Measurements from ENCODE around the gene NLN.
"Not testable (repeated sequence)": the region's sequence is repeated elsewhere in the genome, so short reads cannot be mapped to it uniquely, and the experiment has no call there.

Gene NLN

GRCh38 chr5:65835191-65835590 is 113.2 kb downstream of the NLN start:
- no peak for DNase-seq

- no peak for DNase-seq
Observed at GRCh38 chr5:65837139-65837538, 115.1 kb downstream of the NLN start.

DNA sequence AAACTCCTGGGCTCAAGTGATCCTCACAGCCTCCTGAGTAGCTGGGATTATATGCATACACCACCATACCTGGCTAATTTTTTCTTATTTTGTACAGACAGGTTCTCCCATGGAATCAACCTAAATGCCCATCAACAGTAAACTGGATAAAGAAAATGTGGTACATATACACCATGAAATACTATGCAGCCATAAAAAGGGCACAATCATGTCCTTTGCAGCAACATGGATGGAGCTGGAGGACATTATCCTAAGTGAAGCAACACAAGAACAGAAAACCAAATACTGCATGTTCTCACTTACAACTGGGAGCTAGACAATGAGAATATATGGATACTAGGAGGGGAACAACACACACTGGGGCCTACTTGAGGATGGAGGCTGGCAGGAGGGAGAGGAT is 117.2 kb downstream of the NLN start:
- not testable (repeated sequence) for DNase-seq

GRCh38 chr5:65840071-65840470 is 118.1 kb downstream of the NLN start:
- DNase-seq = no peak

DNA sequence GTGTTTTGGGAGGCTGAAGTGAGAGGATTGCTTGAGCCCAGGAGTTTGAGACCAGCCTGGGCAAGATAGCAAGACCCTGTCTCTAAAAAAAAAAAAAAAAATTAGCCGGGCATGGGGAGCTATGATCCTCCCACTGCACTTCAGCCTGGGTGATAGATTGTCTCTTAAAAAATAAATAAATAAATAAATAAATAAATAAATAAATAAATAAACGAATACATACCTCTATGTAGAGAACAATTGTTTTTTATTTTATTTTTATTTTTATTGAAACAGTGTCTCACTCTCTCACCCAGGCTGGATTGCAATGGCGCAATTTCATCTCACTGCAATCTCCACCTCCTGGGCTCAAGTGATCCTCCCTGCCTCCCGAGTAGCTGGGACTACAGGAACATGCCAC is 122.8 kb downstream of the NLN start:
- DNase-seq = not testable (repeated sequence)

DNA sequence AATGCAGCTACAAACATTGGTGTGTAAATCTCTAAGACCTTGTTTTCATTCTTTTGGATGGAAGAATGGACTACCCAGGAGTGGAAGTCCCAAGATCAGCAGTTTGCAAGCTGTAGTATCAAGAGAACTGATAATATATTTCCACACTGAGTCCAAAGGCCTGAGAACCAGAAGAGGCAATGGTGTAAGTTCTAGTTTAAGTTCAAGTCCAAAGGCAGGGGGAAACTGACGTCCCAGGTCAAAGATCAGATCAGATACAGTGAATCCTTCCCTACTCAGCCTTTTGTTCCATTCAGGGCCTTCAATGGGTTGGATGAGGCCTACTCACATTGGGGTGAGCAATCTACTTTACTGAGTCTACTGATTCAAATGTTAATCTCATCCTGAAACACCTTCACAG is 124.1 kb downstream of the NLN start:
- DNase-seq = no peak

DNA sequence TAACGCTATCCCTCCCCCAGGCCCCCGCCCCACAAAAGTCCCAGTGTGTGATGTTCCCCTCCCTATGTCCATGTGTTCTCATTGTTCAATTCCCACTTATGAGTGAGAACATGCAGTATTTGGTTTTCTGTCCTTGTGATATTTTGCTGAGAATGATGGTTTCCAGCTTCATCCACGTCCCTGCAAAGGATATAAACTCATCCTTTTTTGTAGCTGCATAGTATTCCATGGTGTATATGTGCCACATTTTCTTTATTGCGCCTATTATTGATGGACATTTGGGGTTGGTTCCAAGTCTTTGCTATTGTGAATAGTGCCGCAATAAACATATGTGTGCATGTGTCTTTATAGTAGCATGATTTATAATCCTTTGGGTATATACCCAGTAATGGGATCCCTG is 125.0 kb downstream of the NLN start:
- DNase-seq = not testable (repeated sequence)

DNA sequence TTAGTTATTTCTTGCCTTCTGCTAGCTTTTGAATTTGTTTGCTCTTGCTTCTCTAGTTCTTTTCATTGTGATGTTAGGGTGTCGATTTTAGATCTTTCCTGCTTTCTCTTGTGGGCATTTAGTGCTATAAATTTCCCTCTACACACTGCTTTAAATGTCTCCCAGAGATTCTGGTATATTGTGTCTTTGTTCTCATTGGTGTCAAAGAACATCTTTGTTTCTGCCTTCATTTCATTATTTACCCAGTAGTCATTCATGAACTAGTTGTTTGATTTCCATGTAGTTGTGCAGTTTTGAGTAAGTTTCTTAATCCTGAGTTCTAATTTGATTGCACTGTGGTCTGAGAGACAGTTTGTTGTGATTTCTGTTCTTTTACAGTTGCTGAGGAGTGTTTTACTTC is 127.9 kb downstream of the NLN start:
- DNase-seq = not testable (repeated sequence)

GRCh38 chr5:65854925-65855324 is 132.9 kb downstream of the NLN start:
- no peak for DNase-seq

DNA sequence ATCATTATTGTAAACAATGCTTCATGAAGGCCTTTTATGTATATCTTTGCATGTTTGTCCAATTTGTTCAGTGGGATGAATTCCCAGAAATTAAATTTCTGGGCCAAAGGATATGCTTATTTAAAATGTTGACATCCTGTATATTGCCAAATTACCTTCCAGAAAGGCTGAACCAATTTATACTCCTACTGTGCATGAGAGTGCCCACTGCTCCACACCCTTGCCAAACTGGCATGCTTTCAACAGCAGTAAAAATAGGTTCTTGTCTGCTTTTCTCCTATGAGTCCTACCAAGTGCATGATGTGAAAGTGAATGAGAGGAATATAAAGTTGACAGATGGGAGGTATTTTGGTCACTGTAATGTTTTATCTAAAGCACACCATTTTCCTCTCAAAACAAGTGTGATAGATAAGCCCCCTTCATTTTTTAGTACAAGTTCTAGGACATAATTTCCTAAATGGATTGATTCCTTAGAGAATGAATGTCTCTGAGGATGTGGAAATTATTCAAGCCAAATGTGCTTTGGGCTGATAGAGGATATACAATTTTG is 133.8 kb downstream of the NLN start:
- DNase-seq = peak; percentile 94

DNA sequence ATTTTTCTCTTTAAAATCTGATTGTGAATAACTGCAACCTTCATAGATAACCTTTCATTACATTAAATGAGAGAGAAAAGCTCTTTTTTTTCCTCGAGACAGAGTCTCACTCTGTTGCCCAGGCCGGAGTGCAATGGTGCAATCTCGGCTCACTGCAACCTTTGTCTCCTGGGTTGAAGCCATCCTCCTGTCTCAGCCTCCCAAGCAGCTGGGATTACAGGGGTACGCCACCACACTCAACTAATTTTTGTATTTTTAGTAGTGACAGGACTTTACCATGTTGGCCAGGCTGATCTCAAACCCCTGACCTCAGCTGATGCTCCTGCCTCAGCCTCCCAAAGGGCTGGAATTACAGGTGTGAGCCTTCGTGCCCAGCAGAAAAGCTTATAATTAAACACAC is 134.5 kb downstream of the NLN start:
- no peak for DNase-seq

- DNase-seq = no peak
Observed at GRCh38 chr5:65858316-65858715, 136.3 kb downstream of the NLN start.

DNA sequence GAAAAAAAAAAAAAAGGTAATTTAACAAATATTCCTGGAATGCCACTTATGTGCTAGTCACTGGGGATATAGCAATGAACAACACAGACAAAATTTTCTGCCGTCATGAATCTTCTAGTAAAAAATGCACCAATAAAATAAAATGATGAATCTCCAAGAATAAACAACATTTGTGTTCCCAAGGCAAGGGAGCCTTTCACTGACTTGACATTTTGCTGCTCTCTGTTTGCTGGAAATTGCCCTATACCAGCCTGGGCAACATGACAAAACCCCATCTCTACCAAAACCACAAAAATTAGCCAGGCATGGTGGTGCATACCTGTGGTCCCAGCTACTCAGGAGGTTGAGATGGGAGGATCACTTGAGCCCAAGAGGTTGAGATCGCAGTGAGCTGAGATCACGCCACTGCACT is 139.8 kb downstream of the NLN start:
- DNase-seq = no peak

DNA sequence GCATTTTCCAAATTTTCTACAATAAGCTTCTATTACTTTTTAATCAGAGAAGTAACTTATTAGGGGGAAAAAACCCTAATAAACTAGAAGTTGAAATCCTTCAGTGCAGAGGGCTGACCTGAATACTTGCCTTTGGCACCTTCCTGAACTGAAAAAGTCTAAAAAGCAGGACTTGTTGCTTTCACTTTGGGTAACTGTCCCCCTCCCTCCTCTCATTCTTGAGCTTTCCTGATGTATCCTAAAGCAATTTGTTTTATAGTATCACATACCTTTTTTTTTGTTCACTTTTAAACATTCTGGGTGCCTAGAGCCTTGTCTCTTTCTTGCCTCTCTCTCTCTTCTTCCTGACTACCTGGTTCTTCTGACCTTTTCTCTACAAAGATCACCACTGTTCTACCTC is 140.4 kb downstream of the NLN start:
- no peak for DNase-seq

GRCh38 chr5:65863747-65864146 is 141.7 kb downstream of the NLN start:
- DNase-seq = no peak

- DNase-seq = no peak
Observed at GRCh38 chr5:65866837-65867521, 145.0 kb downstream of the NLN start.

- no peak for DNase-seq
Observed at GRCh38 chr5:65867542-65868195, 145.7 kb downstream of the NLN start.

DNA sequence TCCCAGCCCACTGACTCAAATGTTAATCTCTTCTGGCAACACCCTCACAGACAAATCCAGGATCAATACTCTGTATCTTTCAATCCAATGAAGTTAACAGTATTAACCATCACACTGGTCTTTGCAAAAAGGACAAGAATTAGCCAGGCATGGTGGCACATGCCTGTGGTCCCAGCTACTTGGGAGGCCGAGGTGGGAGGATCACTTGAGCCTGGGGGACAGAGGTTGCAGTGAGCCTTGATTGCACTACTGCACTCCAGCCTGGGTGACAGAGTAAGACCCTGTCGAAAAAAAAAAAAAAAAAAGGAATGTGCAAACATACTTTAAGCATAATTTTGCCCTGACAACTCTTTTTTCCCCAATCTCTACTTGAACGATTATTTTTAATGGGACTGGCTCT is 146.5 kb downstream of the NLN start:
- DNase-seq = no peak

- no peak for DNase-seq
Observed at GRCh38 chr5:65871182-65871581, 149.2 kb downstream of the NLN start.

GRCh38 chr5:65871776-65872175 is 149.8 kb downstream of the NLN start:
- DNase-seq = not testable (repeated sequence)

DNA sequence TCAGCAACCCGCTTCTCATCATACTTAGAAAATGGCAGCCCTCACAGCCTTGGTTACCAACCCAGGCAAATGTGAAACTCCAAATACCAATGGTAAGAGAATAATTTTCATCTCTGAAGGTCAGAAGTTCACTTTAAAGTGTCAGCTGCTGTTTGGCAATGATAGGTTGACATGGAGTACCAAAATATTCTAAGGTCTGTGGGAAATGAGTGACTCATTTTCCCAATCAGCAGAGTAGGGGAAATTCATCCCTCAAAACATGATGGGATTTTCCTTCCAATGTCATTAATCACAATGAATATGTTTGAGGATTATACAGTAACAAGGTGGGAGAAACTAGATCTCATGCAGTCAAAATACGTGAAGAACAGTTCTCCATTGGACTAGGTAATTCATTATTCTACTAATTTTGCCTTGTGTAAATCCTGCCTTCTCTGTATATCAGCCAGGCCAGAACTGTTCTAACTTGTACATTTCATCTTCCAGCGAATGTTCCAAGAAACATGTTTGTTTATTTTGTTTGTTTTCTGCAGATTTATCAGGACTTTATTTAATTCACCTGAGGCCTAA is 151.3 kb downstream of the NLN start:
- DNase-seq = no peak

- no peak for DNase-seq
Observed at GRCh38 chr5:65874241-65874640, 152.2 kb downstream of the NLN start.

GRCh38 chr5:65876496-65876895 is 154.5 kb downstream of the NLN start:
- no peak for DNase-seq

DNA sequence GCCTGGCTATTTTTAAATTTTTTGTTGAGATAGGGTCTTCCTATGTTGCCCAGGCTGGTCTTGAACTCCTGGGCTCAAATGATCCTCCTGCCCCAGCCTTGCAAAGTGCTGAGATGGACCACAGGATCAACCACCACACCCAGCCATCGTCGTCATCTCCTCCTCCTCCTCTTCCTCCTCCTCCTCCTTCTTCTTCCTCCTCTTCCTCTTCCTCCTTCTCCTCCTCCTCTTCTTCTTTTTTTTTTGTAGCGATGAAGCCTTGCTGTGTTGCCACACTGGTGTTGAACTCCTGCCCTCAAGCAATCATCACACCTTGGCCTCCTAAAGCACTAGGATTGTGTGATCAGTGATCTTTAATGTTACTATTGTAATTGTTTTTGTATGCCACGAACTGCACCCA is 155.0 kb downstream of the NLN start:
- no peak for DNase-seq
